Upper lobe of left lung (tissue), 4 donors: ENCODE measurements around the gene SNN.

Experiments used
- POLR2A ChIP-seq, 4 donors: fragments of 450-650 bp; IDR thresholded peaks; one replicate each; pipeline ENCODE4 v1.5.1; 2016 to 2017; ENCODE audit warnings: antibody characterized with exemption in 4 of 4, mild to moderate bottlenecking in 2 of 4
- TF ChIP-seq, protein P1 (sequence below), 6 experiments: fragments of 450-650 bp in 4 of 6; fragments of 200-600 bp in 2 of 6; sonication (generic) in 2 of 6; IDR thresholded peaks; one replicate each; pipeline ENCODE4 v1.5.1; 2016 to 2019; ENCODE audit warnings: antibody characterized with exemption in 6 of 6

DNA sequence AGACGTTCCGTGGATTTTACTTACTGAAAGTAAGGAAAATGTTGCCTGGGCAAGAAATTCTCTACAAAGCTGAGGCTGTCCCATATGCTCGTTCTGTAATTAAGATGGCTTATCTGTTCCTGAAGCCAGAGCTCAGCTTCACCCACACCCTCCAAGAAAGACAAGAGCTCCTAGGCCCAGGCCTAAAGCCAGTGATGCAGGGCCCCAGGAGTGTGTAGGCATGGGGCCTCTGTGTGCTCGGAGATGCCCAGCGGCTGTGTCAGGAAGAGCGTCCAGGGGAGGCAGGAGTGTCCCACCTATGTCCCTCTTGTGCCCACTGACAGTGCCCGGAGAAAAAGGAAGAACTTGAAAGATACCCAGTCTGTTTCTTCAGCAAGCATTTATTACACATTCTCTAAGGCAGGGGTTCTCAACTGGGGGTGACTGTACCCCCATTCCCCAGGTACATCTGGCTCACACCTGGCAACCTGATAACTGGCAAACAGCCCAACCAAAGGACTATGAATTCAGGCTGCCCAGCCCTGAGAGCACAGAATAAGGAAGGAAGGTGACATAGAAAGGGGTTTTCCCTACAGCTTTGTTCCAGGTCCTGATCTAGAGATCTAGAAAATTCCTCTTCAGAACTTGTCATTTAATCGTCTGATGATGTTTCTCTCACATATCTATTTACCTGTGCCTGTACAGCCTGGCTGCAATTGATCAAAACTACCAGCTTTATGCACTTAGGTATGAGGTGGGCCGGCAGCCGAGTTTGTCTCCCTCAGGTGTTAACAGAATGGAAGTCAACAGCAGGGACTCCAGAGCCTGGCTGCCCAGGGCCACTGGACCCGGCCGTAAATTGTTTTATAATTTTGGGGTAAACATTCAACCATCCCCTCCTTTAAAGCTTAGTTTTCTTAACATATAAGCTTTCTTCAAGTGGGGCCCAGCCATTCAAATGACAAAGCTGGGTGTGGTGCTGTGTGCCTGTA is 12.0 kb downstream of the SNN start:
- TF ChIP-seq, protein P1, sequence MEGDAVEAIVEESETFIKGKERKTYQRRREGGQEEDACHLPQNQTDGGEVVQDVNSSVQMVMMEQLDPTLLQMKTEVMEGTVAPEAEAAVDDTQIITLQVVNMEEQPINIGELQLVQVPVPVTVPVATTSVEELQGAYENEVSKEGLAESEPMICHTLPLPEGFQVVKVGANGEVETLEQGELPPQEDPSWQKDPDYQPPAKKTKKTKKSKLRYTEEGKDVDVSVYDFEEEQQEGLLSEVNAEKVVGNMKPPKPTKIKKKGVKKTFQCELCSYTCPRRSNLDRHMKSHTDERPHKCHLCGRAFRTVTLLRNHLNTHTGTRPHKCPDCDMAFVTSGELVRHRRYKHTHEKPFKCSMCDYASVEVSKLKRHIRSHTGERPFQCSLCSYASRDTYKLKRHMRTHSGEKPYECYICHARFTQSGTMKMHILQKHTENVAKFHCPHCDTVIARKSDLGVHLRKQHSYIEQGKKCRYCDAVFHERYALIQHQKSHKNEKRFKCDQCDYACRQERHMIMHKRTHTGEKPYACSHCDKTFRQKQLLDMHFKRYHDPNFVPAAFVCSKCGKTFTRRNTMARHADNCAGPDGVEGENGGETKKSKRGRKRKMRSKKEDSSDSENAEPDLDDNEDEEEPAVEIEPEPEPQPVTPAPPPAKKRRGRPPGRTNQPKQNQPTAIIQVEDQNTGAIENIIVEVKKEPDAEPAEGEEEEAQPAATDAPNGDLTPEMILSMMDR (IDR thresholded peaks at IDR 0.05): no peak
- no peak for TF ChIP-seq POLR2A (IDR thresholded peaks at IDR 0.05)
